Measurements from ENCODE around the gene RIMBP2.
A peak's percentile ranks its signal among the peaks of the same experiment; 100 is the strongest.

Gene RIMBP2

GRCh38 chr12:130538343-130539095 is 177.6 kb downstream of the RIMBP2 start:
- DNase-seq (ENCODE audit: low spot score) = no peak

- no peak for DNase-seq (ENCODE audit: low spot score)
Measured at GRCh38 chr12:130537655-130538054, 178.4 kb downstream of the RIMBP2 start.

GRCh38 chr12:130537051-130537450 is 179.0 kb downstream of the RIMBP2 start:
- DNase-seq (ENCODE audit: low spot score) = no peak

DNA sequence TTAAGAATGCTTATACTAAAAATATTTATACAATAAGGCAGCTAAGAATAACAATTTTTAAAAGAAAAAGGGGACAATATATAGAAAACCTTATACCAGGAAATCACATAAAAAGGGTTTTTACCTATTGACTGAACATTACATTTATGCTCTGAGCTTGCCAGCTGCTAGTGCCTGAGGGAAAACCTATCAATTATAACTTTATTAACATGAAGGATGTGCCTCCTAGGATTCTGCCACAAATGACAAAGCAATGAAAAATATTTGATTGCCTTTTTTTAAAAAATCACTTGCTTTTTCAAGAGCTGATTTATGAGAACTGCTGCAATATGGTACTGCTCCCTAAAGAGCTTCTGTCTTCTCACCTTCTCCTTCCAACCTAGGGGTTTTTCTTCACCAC is 185.7 kb downstream of the RIMBP2 start:
- DNase-seq (ENCODE audit: low spot score) = no peak

DNA sequence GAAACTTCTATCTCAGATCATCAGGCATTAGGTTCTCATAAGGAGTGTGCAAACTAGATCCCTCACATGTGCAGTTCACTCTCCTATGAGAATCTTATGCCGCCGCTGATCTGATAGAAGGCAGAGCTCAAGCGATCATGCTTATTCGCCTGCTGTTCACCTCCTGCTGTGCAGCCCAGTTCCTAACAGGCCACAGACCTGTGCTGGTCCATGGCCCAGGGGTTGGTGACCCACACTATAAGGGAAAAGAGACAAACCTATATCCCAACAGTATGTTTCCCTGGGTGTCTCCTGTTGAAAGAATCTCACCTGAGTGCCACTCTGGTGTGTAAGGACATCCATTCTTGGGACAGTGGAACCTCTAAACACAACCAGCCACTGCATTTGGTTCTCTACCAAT is 186.3 kb downstream of the RIMBP2 start:
- DNase-seq (ENCODE audit: low spot score) = no peak

DNA sequence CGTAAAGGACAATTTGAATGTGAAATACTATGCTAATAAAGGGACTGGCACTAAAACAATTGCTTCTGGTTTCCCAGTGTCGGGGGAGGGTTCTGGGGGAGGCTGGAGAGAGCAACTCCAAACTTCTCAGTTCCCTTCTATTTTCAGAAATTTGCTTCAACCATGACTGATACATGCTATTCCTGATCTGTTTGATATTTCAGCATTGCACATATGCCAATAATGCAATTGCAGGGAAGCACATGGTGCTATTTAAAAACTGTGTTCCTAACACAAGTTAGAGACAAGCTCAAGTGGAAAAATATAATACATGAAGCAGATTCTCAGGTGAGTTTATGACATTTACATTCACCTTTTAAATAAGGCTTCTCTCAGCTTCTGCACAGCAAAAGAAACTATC is 188.9 kb downstream of the RIMBP2 start:
- no peak for DNase-seq (ENCODE audit: low spot score)

- peak; percentile 12 for DNase-seq (ENCODE audit: low spot score)
Measured at GRCh38 chr12:130526813-130527212, 189.3 kb downstream of the RIMBP2 start.

DNA sequence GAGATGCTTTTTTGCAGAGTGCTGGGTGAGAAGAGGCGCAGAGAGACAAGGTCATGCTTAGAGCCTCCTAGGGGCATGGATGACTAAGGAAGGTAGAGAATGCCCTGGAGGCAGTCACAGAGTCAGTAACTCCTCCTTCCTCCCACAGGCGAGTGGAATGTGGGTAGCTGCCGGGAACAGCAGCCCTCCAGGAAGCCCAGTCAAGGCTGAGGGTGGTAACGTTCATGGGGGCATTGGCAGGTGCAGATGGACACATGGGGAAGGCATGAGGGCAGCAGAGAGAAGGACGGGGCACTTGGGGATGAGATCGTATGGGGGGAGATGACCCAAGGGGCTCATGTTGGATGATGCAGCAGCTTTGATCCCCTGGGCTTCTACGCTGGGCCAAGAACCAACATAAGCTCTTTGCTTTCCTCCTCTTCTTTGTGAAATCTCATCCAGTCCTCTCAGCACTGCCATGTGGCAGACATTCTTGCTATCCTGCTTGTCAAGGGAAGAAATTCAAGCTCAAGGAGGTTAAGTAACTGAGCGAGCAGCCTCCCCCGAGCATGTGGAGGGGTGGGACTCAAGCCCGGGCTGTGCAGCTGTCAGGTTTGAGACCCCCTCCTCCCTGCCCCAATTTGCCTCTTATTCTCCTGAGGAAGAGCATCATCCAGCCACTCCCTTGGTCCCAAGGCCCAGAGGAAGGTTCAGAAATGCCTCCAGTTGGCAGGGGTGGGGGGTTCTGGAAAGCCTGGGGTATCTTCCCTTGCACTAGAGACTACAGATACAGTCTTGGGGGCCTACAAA is 190.5 kb downstream of the RIMBP2 start:
- DNase-seq (ENCODE audit: low spot score) = no peak

DNA sequence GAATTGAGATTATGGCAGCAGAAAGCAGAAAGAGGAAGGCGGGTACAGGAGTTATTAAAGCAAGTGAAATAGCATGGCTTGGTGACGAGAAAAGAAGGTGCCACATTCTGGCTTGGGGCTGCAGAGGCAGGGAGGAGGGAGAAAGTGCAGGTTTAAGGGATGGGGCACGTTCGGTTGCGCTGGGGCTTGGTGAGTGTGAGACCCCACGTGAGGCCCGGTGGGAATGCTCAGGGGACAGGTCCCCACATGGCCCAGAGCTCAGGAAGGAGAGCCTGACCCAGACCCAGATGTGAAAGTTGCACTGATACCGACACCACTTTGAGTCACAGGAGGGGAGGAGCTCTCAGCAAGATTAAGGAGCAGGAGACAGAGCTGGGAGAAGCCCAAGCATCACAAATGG is 191.3 kb downstream of the RIMBP2 start:
- no peak for DNase-seq (ENCODE audit: low spot score)

- no peak for DNase-seq (ENCODE audit: low spot score)
Measured at GRCh38 chr12:130523863-130524614, 192.1 kb downstream of the RIMBP2 start.

GRCh38 chr12:130523208-130523607 is 192.9 kb downstream of the RIMBP2 start:
- DNase-seq (ENCODE audit: low spot score) = no peak

GRCh38 chr12:130522244-130522834 is 193.8 kb downstream of the RIMBP2 start:
- DNase-seq (ENCODE audit: low spot score) = no peak

GRCh38 chr12:130521375-130522124 is 194.5 kb downstream of the RIMBP2 start:
- no peak for DNase-seq (ENCODE audit: low spot score)

- no peak for DNase-seq (ENCODE audit: low spot score)
Measured at GRCh38 chr12:130520784-130521183, 195.3 kb downstream of the RIMBP2 start.

- DNase-seq (ENCODE audit: low spot score) = no peak
Measured at GRCh38 chr12:130517588-130517987, 198.5 kb downstream of the RIMBP2 start.

DNA sequence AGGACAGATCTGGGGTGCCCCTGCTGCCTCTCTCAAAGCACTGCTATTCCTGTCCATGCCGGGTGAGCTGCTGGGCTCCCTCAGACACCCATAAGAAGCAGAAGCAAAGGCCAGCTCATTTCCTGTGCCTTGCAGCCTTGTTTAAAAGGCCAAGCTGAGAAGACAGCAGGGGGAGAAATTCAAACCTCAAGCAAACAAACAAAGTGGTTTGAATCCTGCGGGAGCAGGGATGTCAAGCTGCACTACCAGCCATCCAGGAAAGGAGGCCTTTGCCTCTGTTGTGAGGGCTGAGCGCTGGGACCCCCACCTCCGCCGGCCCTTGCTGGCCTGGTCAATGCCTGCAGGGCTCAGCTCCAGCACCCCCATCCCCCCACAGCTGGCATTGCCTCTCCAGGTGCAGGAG is 201.9 kb downstream of the RIMBP2 start:
- no peak for DNase-seq (ENCODE audit: low spot score)

- DNase-seq (ENCODE audit: low spot score) = no peak
Measured at GRCh38 chr12:130513556-130513955, 202.5 kb downstream of the RIMBP2 start.

DNA sequence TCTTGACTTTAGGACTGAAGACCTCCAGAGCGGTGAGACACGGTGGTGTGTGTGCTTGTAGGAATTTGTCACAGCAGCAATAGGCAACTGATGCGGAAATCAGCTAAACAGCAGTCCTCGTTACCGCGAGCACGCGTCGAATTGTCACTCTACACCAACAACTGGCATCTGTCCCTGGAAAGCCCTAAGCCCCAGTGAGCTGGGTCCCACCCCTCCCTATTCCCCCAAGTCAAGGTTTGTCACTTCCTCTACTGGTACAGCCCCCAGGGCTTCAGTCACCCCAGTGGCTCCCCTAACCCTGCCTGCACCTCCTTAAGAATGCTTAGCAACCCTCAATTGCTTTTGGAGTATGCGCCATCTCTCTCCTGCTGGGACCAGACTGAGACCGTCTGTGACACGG is 204.8 kb downstream of the RIMBP2 start:
- DNase-seq (ENCODE audit: low spot score) = no peak

DNA sequence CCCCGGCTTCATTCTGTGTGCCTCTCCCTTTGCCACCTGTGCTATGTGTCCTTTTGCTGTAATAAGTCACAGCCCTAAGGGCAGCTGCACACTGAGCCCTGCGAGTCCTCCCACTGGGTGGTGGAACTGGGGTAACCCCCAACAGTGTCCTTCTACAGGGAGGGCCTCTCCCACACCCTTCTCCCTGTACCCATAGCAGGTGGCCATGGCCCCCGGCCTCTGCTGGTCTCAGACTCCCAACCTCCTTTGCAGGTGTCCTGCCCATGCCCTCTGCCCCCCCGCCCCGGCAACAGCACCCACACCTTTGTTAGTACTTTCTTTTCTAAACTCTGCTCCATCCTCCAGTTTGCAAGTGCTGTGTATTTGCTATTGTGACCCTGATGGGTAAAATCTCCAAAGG is 206.6 kb downstream of the RIMBP2 start:
- DNase-seq (ENCODE audit: low spot score) = no peak

DNA sequence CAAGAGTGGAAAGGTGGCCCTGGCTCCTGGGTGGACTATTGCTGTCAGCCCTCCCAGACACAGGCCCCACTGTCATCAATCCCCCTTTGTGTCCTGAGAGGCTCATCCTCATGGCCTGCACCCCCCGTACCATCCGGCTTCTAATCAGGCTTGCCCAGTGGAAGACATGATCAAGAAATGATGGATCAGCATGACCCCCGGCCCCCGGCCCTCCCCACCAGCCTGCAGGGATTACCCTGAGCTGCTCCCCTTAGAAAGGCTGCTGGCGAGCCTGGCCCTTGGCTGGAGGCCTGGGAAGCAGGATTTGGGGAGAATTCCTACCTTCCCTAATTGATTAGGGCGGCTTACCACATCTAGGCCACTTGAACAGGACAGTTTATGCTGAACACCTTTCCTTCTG is 207.3 kb downstream of the RIMBP2 start:
- DNase-seq (ENCODE audit: low spot score) = no peak

GRCh38 chr12:130508318-130508717 is 207.8 kb downstream of the RIMBP2 start:
- no peak for DNase-seq (ENCODE audit: low spot score)

- no peak for DNase-seq (ENCODE audit: low spot score)
Measured at GRCh38 chr12:130506844-130507243, 209.3 kb downstream of the RIMBP2 start.

Measured in AG08396 (cell line).